HL-60 (cell line): Measurements from ENCODE around the gene RCOR2.

ENCODE experiments used
- CTCF ChIP-seq: IDR thresholded peaks from one replicate; pipeline ENCODE4 v1.5.1; 2011; ENCODE audit warnings: low read length, control low read depth, inconsistent platforms; ENCODE audit not compliant: insufficient read depth
- REST ChIP-seq: IDR thresholded peaks from 2 replicates; pipeline ENCODE4 v1.6.1; 2012; ENCODE audit warnings: low read depth; ENCODE audit not compliant: insufficient replicate concordance
- SPI1 ChIP-seq: IDR thresholded peaks from 2 replicates; pipeline ENCODE4 v1.6.1; 2012; ENCODE audit warnings: low read depth, mild to moderate bottlenecking, borderline replicate concordance

- TF ChIP-seq CTCF: no peak
- TF ChIP-seq REST: no peak
- no peak for TF ChIP-seq SPI1
Measured at GRCh38 chr11:63933459-63933858, 16.5 kb upstream of the RCOR2 start.
